Stomach (tissue), 4 donors: Measurements from ENCODE around the gene COPE.

Experiments used
- EP300 ChIP-seq: sonication (generic); formaldehyde crosslinking; IDR thresholded peaks from one replicate; pipeline ENCODE4 v1.6.1; 2017; ENCODE audit warnings: antibody characterized with exemption
- TF ChIP-seq, protein P1 (sequence below), 7 experiments: fragments of 450-650 bp in 4 of 7; fragments of 200-600 bp in 3 of 7; sonication (generic) in 3 of 7; IDR thresholded peaks; one replicate each; pipeline ENCODE4 v1.5.1; 2016 to 2019; ENCODE audit warnings: antibody characterized with exemption in 7 of 7, control low read depth in 2 of 7, mild to moderate bottlenecking in 1 of 7

DNA sequence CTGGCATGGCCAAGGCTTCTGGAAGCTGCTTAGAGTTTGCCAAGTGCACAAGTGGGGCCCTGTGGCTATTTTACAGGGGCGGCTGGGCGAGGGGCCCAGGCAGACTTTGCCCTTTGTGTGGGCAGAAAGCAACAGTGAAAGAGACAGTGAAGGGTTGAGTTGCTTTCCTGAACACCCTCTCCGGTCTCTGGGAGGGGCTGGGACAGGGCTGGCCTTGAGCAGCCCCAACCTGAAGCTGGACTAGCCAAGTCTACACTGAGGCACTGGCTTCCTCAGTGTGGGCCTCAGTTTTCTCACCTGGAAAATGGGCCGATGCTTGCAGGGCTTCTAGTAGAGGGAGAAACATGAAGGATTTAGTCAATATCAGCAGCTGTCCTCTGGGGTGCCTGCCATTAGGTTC lies 24.3 kb upstream of the COPE start:
- TF ChIP-seq, protein P1, sequence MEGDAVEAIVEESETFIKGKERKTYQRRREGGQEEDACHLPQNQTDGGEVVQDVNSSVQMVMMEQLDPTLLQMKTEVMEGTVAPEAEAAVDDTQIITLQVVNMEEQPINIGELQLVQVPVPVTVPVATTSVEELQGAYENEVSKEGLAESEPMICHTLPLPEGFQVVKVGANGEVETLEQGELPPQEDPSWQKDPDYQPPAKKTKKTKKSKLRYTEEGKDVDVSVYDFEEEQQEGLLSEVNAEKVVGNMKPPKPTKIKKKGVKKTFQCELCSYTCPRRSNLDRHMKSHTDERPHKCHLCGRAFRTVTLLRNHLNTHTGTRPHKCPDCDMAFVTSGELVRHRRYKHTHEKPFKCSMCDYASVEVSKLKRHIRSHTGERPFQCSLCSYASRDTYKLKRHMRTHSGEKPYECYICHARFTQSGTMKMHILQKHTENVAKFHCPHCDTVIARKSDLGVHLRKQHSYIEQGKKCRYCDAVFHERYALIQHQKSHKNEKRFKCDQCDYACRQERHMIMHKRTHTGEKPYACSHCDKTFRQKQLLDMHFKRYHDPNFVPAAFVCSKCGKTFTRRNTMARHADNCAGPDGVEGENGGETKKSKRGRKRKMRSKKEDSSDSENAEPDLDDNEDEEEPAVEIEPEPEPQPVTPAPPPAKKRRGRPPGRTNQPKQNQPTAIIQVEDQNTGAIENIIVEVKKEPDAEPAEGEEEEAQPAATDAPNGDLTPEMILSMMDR (IDR thresholded peaks at IDR 0.05): no peak
- no peak for TF ChIP-seq EP300
